Fibroblast of peridontal ligament (primary cell): ENCODE results near the gene PIGH.

Experiments used
- DNase-seq: peaks from one replicate; pipeline ENCODE4 v3.0.0-alpha.2; 2010; ENCODE audit errors: extremely low read depth

The PIGH gene

GRCh38 chr14:67574806-67575205 lies 25.3 kb downstream of the PIGH start:
- no peak for DNase-seq

DNA sequence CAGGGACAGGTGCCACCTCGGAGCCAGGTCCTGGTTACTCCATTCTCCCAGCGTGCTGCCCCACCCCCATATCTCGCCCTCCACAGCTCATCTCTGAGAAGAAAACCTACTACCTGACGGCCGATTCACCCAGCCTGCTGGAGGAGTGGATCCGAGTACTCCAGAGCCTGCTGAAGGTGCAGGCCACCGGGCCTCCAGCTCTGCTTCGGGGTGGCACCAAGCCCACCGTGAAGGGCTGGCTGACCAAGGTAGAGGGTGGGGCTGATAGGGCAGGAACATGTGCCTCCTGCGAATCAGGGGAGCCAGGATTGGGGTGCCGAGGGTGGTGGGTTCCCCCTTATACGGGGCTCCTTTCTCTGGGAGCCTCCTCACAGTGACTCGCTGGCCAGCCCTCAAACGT lies 25.9 kb downstream of the PIGH start:
- DNase-seq = no peak

- DNase-seq = no peak
Observed at GRCh38 chr14:67573228-67574010, 26.6 kb downstream of the PIGH start.

DNA sequence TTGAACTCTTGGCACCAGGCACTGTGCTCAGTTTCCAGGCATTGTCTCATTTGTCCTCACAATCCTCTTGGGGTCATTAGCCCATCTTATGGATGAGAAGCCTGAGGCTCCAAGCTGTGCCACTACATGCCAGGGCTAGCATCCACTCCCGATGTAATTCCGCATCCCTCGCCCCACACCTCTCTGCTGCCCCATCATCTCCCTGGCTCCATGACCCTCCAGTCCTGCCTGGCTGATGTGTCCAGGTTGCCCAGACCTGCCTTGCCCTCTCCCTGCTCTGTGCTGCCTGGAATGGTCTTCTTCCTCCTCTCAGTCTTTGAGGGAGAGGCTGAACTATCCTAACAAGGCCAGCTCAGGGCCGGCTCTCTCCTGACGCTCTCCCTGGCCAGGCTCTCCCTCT lies 27.5 kb downstream of the PIGH start:
- no peak for DNase-seq

DNA sequence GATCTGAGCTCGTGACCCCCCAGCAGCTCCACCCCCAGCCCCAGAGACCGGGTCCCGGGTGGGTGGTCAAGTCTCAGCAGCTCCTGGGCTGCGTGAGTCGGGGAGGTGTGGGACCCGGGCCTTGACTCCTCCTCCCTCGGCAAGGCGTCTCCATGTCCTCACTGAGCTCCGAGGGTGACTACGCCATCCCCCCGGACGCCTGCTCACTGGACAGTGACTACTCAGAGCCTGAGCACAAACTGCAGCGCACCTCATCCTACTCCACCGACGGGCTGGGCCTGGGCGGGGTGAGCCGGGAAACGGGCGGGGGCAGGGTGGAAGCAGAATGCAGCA lies 28.1 kb downstream of the PIGH start:
- DNase-seq = no peak

DNA sequence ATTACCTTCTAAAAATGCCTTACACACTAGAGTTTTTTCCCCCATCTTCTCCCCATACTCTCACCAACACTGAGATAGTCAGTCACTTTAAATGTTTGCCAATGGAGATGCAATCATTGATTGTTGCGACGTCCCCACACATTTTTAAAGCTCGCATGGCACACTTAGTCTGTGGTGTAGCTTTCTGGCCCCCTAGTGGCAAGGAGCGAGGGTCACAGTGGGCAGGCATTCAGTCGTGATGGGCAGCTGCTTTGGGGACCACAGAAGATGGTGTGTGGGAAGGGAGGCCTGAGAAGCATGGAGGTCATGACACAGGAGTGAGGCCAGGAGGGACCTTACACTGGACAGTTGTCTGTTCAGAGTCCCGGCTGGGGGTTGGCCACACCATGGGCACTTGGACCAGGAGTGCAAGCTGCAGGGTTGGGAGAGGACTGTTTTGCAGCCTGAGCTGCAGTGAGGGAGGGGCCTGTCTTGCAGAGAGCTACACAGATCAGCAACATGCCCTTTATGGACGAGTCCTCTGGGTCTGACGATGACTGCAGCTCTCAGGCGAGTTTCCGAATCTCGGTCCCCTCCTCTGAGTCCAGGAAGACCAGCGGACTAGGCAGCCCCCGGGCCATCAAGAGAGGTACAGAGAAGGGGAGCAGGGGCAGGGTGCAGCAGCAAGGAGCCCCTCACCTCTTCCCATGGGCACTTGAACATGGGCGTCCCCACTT lies 28.6 kb downstream of the PIGH start:
- peak; percentile 59 for DNase-seq

DNA sequence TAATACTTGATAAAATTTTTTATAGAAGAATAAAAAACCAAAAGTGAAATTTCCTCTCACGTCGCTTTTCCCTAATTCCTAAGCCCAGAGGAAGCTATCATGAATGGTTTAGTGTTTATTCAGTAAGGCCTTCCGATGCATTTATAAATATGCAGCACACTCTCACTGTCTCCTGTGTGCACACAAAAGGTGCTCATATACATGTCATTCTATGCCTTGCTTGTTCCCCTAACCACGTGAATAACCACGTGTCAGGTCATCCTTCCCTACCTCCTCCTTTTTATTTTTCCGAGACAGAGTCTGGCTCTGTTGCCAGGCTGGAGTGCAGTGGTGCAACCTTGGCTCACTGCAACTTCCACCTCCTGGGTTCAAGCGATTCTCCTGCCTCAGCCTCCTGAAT lies 29.6 kb downstream of the PIGH start:
- DNase-seq = no peak

DNA sequence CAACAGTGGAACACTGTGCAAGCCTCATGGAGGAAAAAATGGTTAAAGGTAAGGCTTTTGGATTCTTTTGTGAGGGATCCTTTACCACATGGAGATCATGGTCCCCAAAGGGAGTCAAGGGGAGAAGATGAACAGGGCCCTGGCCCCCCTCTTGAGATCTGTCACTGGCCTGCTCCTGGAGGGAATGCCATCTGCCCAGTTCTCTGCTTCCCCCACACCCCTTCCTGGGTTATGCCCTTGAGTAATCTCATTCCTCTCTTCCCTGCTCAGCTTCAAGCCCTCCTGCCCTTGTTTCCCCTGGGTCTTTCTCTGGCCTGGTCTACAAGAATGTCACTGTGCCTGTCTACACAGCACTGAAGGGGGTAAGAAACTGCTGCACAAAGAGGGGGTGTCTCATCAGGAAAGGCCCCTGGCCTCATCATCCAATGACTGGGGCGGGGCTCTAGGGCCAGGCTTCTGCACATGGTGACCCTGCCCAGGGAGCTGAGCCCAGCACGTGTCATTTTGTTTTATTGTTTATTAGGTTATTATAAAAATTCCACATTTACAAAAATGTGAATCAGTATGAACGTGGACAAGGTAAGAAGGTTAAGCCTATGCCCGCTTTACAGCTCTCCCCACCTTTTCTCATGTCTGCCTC lies 30.3 kb downstream of the PIGH start:
- DNase-seq = no peak

DNA sequence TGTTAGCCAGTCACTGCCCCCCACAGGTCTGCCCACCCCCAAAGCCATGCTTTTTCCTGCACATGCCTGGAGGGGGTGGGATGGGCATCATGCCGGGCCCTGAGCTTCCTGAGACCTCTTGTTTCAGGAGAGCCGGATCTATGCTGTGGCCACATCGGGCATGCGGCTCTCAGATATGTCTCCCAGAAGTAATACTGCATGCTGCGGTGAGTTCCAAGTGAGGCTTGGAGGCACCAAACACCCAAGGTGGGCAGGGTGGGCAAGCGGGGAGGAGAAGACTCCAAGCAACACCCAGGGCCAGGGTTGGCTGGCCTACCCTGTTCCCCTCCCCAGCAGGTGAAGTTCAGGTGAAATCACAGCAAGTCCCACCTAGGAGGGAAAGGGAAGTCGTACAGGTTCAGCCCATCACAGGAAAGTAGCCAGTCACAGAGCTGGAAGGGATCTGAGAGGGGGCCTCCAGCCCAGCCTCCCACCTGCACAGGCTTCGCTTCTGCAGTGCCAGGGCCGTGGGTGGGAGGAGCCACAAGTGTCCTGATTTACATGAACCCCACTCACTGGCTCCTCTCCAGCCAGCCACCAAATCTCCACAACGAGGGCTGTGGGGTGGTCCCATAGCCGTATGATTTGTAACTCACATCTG lies 30.9 kb downstream of the PIGH start:
- DNase-seq = no peak

- DNase-seq = no peak
Observed at GRCh38 chr14:67567654-67568053, 32.4 kb downstream of the PIGH start.

DNA sequence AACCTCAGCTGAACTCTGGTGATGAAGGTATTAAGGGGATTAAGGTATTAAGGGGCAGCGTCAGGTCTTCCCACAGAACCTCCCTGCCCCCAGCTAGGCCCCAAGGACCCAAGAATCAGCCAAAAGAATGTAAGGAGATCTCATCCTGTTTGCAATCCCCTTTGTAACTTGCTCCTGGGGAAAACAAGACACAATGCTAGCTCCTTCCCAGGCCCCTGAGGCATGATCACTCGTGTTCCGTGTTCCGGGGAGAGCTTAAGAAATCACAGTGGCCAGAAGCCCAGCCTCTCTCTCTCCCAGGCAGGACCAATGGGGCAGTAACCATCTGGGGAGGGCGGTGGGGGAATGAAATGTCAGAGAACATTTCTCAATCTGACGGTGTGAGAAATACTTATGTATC lies 33.2 kb downstream of the PIGH start:
- DNase-seq = peak; percentile 40

DNA sequence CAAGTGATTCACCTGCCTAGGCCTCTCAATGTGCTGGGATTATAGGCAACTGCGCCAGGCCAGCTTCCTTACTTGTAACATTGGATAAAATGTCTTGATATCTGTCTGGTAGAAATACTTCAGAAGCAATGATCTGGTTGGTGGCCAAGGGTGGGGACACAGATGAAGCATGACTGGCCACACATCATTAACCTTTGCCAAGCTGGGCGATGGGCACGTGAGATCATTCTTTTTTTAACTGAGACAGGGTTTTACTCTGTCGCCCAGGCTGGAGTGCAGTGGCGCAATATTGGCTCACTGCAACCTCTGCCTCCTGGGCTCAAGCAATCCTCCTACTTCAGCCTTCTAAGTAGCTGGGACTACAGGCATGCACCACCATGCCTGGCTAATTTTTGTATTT lies 35.8 kb downstream of the PIGH start:
- DNase-seq = no peak

GRCh38 chr14:67562776-67563150 lies 37.3 kb downstream of the PIGH start:
- DNase-seq = no peak

- DNase-seq = no peak
Observed at GRCh38 chr14:67562025-67562775, 37.9 kb downstream of the PIGH start.

GRCh38 chr14:67559639-67560038 lies 40.4 kb downstream of the PIGH start:
- no peak for DNase-seq

DNA sequence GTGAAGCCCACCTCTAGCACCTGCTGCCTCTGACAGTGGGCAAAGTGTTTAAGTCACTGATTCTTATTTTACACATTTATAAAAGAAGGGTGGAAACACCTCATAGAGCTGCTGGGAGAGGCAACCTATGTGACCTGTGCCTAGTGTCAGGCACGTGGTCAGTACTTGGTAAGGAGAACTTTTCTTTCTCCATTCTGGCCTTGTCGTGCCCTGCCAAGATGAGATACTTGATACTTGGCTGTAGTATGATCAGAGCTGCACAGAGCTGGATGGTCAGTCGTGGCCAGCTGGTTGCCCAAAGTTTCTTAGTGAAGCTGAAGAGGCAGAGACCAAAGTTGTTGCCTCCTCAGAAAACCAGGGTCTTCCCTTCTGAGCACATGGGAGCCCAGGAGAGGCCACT lies 42.4 kb downstream of the PIGH start:
- DNase-seq = no peak

DNA sequence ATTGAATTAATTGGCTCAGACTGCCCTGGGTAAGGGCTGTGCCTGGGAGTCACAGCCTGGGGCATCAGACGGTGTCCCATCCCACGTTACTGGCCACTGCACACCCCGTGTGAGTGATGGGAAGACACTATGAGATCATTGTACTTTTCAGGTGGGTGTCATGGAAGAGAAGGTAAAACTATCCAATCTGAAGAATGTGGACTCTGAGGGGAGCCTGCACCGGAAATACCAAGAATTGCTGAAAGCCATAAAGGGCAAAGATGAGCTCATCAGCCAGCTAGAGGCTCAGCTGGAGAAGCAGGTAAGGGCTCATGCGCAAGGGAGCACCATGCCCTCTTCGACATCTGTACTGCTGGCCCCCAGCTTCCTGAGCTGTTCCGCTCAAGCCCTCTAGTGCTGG lies 43.0 kb downstream of the PIGH start:
- DNase-seq = no peak

GRCh38 chr14:67556671-67557070 lies 43.4 kb downstream of the PIGH start:
- DNase-seq = no peak

DNA sequence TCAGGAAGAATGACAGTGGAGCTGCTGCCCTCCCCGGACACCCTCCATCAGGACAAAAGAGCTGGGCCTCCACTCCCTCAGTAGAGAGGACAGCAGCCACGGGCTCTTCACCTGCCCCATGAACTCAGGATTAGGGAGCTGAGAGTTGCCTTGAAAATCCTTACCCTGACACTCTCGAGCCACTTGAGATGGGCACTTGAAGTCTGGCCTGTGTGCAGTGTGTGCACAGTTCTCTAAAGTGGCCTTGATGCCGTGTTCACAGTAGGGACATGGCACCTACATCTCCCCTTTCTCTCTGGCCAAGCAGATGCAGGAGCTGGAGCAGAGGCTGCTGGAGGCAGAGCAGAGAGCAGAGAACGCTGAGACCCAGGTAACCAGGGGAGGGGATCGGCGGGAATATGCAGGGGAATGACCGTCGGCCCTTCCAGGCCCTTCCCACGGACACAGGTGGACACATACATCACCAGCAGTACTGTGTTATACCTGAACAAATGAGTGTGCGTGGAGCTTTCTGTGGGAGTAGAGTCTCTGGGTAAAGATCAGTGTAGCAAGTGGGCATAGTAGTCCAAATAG lies 44.5 kb downstream of the PIGH start:
- no peak for DNase-seq

DNA sequence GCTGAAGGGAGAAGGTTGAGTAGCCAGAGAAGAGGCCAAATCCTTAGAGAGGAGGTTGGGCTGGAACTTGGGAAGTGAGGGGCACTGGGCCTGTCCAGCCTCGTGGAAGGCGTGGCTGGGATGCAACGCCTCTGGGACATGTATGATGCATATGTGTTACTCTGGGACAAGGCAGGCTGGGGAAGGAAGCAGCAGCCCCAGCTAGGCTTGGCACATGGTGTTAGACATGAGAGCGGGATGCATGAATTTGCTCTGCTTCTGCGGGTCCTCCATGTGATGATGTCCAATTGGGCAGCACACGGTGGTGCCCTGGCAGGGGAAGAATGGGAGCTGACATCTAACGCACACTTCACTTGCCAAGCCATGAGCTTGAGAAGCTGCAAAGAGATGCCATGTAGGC lies 45.7 kb downstream of the PIGH start:
- no peak for DNase-seq

GRCh38 chr14:67553547-67553946 lies 46.5 kb downstream of the PIGH start:
- no peak for DNase-seq

GRCh38 chr14:67551940-67552339 lies 48.1 kb downstream of the PIGH start:
- no peak for DNase-seq
